DND-41 (cell line): ENCODE measurements around the gene ASF1A.

Experiments
- EZH2 ChIP-seq: IDR thresholded peaks from 3 replicates; pipeline ENCODE4 v1.6.1; 2012; ENCODE audit warnings: borderline replicate concordance, low read depth, mild to moderate bottlenecking, moderate library complexity, low read length, inconsistent platforms; ENCODE audit not compliant: severe bottlenecking
- TF ChIP-seq, protein P1 (sequence below): IDR thresholded peaks from 2 replicates; pipeline ENCODE4 v1.5.1; 2012; ENCODE audit warnings: borderline replicate concordance, low read length, moderate library complexity, mild to moderate bottlenecking; ENCODE audit not compliant: poor library complexity, severe bottlenecking; ENCODE audit errors: extremely low read depth

DNA sequence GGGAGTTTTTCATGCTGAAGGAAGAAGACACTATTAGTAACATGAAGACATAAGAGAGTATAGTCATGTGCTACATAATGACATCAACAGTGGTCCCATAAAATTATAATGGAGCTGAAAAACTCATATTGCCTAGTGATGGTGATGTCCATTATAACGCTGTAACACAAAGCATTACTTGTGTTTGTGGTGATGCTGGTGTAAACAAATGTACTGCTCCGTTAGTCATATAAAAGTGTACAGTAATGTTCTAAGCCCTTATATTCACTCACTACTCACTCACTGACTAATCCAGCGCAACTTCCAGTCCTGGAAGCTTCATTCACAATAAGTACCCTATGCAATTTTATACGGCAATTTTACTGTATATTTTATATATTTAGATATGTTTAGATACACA is 26.8 kb upstream of the ASF1A start:
- TF ChIP-seq EZH2 = no peak
- TF ChIP-seq, protein P1, sequence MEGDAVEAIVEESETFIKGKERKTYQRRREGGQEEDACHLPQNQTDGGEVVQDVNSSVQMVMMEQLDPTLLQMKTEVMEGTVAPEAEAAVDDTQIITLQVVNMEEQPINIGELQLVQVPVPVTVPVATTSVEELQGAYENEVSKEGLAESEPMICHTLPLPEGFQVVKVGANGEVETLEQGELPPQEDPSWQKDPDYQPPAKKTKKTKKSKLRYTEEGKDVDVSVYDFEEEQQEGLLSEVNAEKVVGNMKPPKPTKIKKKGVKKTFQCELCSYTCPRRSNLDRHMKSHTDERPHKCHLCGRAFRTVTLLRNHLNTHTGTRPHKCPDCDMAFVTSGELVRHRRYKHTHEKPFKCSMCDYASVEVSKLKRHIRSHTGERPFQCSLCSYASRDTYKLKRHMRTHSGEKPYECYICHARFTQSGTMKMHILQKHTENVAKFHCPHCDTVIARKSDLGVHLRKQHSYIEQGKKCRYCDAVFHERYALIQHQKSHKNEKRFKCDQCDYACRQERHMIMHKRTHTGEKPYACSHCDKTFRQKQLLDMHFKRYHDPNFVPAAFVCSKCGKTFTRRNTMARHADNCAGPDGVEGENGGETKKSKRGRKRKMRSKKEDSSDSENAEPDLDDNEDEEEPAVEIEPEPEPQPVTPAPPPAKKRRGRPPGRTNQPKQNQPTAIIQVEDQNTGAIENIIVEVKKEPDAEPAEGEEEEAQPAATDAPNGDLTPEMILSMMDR = no peak
